Lower lobe of right lung (tissue), 2 donors: ENCODE data around the gene CCDC157. TPM values are rescaled to one million over a fixed set of nuclear protein-coding genes. Genes with fewer than 3 reads are reported as not detected.
A peak's percentile ranks its signal among the peaks of the same experiment; 100 is the strongest.

ENCODE experiments used
- ATAC-seq, 2 donors: fragments of 200-7000 bp; cut with Tn5 transposase; one replicate each; pipeline ENCODE4 v1.9.1; 2020 to 2022; ENCODE audit warnings: mild to moderate bottlenecking in 2 of 2, moderate library complexity in 2 of 2
- DNase-seq: peaks from one replicate; pipeline ENCODE4 v3.0.0-alpha.2; 2020
- H3K27ac ChIP-seq: fragments of 200-600 bp; one replicate; pipeline ENCODE4 v1.8.0; 2022
- H3K27me3 ChIP-seq: fragments of 200-600 bp; one replicate; pipeline ENCODE4 v1.8.0; 2022; ENCODE audit warnings: low read depth
- H3K36me3 ChIP-seq: fragments of 200-600 bp; one replicate; pipeline ENCODE4 v1.8.0; 2022; ENCODE audit warnings: mild to moderate bottlenecking
- H3K4me1 ChIP-seq: fragments of 200-600 bp; one replicate; pipeline ENCODE4 v1.8.0; 2022
- H3K4me3 ChIP-seq: fragments of 200-600 bp; one replicate; pipeline ENCODE4 v1.8.0; 2022; ENCODE audit warnings: mild to moderate bottlenecking
- H3K9me3 ChIP-seq: fragments of 200-600 bp; one replicate; pipeline ENCODE4 v1.8.0; 2022
- intact Hi-C: fragments of 100-400 bp; cut with DNase I; formaldehyde crosslinking; loops from one replicate; pipeline ENCODE4 v1.11.0; 2022
- total RNA-seq: library from RNA; stranded (reverse); fragmentation: NEBNext Ultra II Directional; extraction: Animal tissue kit (Norgen Biotek cat#: 25700); gene quantifications from one replicate; pipeline ENCODE4 v1.2.1, GENCODE V29; 2021
- TF ChIP-seq, protein P1 (sequence below): fragments of 200-600 bp; IDR thresholded peaks from one replicate; pipeline ENCODE4 v1.8.0; 2022; ENCODE audit warnings: antibody characterized with exemption, mild to moderate bottlenecking
- donor health status: DM: no; HTN: yes; CAD: no; lungs with severe emphysema.

Gene CCDC157
- total RNA-seq, 1 donor from 2014 or later = 5.2 TPM

DNA sequence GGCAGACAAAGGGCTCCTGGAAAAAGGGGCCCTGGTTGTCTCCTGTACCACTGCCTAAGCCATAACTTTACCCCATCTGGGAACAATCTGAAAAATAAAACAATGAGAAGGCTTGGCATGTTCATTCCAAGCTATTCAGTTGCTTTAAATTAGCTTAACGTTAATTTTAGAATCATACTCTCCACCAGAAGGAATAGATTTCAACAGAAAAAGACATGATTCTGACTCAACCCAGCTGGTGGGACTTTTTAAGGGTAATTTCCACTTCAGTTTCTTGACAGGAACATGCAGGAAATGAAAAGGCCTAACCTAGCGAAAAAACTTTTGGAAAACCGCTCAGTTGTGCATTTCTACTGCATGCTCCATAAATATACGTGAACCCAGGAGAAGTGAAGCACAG is 8.0 kb upstream of the CCDC157 start:
- Histone ChIP-seq H3K27me3 (no peaks in the 10 kb centered on the region), H3K36me3 (peaks cover 97% of the 10 kb centered on the region), H3K27ac (peak overlapping the region; percentile 39), H3K4me3 (no peak overlapping the region), H3K9me3 (no peaks in the 10 kb centered on the region), H3K4me1 (peaks cover 27% of the 10 kb centered on the region)
- DNase-seq (no peak), ATAC-seq (no peak)
- TF ChIP-seq, protein P1, sequence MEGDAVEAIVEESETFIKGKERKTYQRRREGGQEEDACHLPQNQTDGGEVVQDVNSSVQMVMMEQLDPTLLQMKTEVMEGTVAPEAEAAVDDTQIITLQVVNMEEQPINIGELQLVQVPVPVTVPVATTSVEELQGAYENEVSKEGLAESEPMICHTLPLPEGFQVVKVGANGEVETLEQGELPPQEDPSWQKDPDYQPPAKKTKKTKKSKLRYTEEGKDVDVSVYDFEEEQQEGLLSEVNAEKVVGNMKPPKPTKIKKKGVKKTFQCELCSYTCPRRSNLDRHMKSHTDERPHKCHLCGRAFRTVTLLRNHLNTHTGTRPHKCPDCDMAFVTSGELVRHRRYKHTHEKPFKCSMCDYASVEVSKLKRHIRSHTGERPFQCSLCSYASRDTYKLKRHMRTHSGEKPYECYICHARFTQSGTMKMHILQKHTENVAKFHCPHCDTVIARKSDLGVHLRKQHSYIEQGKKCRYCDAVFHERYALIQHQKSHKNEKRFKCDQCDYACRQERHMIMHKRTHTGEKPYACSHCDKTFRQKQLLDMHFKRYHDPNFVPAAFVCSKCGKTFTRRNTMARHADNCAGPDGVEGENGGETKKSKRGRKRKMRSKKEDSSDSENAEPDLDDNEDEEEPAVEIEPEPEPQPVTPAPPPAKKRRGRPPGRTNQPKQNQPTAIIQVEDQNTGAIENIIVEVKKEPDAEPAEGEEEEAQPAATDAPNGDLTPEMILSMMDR = no peak
- intact Hi-C loops = no loop called here

DNA sequence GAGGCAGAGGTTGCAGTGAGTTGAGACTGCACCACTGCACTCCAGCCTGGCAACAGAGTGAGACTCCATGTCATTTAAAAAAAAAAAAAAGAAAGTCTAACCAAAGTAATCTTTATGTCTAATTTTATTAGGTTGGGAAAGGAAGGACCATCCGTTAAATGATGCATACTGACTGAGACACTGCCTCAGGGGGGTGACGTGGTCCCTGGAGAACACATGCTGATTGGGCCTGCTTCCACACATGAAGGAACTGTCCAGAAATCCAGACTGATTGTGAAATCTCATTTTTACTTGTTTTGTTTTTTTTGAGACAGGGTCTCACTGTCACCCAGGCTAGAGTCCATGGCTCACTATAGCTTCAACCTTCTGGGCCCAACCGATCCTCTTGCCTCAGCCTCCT is 5.6 kb upstream of the CCDC157 start:
- no peaks in the 10 kb centered on the region for H3K27me3 ChIP-seq
- H3K4me3 ChIP-seq = no peak overlapping the region
- ATAC-seq (no peak), DNase-seq (no peak)
- H3K36me3 ChIP-seq = peaks cover 73% of the 10 kb centered on the region
- intact Hi-C loops = no loop called here
- TF ChIP-seq, protein P1 = no peak
- H3K4me1 ChIP-seq = peaks cover 51% of the 10 kb centered on the region
- H3K9me3 ChIP-seq = no peaks in the 10 kb centered on the region
- H3K27ac ChIP-seq = no peak overlapping the region

DNA sequence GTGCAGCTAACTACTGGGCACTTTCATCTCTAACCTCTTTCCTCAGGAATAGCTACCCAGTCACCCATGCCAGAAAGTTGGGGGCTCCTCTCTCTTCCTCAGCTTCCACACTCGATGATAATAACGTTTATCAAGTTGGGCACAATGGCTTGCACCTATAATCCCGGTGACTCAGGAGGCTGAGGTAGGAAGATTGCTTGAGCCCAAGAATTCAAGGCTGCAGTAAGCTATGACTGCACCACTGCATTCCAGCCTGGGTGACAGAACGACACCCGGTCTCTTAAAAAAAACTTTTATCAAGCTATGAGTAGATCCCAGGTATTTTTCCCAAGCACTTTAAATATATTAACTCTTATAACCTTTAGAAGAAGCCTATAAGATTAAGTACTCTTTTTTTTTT is 2.2 kb upstream of the CCDC157 start:
- Histone ChIP-seq H3K27me3 (no peaks in the 10 kb centered on the region), H3K27ac (no peak overlapping the region), H3K4me1 (peaks cover 48% of the 10 kb centered on the region), H3K36me3 (peaks cover 39% of the 10 kb centered on the region), H3K4me3 (peak overlapping the region; percentile 88), H3K9me3 (no peaks in the 10 kb centered on the region)
- intact Hi-C loops = no loop called here
- ATAC-seq (no peak), DNase-seq (no peak)
- TF ChIP-seq, protein P1 = no peak

DNA sequence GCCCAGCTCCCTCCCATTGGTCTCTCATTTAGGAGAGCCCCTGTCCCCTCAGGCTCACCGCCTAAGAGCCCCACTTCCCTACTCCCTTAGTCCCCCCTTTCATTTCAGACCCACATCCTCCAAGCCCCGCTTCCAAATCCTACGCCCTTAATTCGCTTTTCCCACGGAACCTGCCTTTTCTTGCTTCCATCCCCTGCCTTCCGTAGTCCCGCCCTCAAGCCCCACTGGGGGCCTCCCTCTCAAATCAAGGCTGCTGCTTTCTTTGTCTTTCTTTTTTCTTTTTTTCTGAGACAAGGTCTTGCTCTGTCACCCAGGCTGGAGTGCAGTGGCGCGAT is 396 bp downstream of the CCDC157 start:
- DNase-seq (no peak), ATAC-seq (peak in 1 of 2 donors; percentile 1)
- Histone ChIP-seq H3K4me3 (peak overlapping the region; percentile 88), H3K27me3 (no peaks in the 10 kb centered on the region), H3K9me3 (no peaks in the 10 kb centered on the region), H3K36me3 (peaks cover 13% of the 10 kb centered on the region), H3K27ac (peak overlapping the region; percentile 98), H3K4me1 (peaks cover 43% of the 10 kb centered on the region)
- TF ChIP-seq, protein P1 = no peak
- intact Hi-C loops = no loop called here

DNA sequence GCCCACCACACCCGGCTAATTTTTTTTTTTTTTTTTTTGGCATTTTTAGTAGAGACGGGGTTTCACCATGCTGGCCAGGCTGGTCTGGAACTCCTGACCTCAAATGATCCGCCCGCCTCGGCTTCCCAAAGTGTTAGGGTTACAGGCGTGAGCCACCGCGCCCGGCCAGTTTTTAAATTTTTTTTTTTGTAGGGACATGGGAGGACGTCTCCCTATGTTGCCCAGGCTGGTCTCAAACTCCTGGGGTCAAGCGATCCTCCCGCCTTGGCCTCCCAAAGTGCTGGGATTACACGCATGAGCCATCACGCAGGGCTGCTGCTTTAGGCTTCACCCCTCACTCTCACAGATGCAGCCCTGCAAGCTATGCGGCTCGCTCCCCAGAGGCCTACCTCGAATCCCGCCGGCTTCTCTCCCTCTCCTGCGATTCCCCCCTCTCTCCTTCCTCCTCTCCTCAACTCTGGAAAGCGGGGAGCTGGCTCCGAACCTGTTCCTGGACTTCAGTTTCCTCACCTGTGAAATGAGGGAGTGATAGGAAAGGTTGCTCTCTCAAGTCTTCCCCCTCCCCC is 926 bp downstream of the CCDC157 start:
- DNase-seq (no peak), ATAC-seq (no peak)
- intact Hi-C loops = no loop called here
- Histone ChIP-seq H3K4me1 (peaks cover 42% of the 10 kb centered on the region), H3K4me3 (peak overlapping the region; percentile 88), H3K36me3 (peaks cover 8% of the 10 kb centered on the region), H3K27me3 (no peaks in the 10 kb centered on the region), H3K27ac (no peak overlapping the region), H3K9me3 (no peaks in the 10 kb centered on the region)
- TF ChIP-seq, protein P1 = no peak

DNA sequence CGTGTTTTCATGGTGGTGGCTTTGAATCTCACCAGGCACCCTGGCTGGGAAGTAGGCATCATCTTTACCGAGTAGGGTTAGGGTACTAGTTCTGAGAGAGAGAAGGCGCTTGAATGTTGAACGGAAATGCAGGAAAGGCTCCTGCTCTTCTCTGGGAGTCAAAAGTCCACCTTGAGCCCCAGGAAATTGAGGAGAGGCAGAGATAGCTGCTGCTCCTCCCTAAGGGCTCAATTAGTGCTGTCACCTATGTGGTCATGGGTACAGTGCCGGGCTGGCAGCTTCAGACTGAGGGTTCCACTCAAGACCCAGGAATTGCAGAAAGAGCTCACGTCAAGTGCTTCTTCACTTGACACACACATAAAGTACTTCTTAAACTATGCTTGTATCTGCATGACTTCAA is 1.7 kb downstream of the CCDC157 start:
- peaks cover 2% of the 10 kb centered on the region for H3K36me3 ChIP-seq
- no peaks in the 10 kb centered on the region for H3K9me3 ChIP-seq
- no peak overlapping the region for H3K4me3 ChIP-seq
- ATAC-seq = no peak
- DNase-seq = no peak
- no peak overlapping the region for H3K27ac ChIP-seq
- intact Hi-C loops = no loop called here
- TF ChIP-seq, protein P1 = no peak
- H3K27me3 ChIP-seq = no peaks in the 10 kb centered on the region
- peaks cover 36% of the 10 kb centered on the region for H3K4me1 ChIP-seq
